NCI-H1417 treated with DMSO at 0.1 percent for 48 hours (cell line): ENCODE data around the gene ING5.

ENCODE experiments used
- DNase-seq: peaks from one replicate; lab custom pipeline; 2025; lab: John Stamatoyannopoulos, UW

The ING5 gene

DNA sequence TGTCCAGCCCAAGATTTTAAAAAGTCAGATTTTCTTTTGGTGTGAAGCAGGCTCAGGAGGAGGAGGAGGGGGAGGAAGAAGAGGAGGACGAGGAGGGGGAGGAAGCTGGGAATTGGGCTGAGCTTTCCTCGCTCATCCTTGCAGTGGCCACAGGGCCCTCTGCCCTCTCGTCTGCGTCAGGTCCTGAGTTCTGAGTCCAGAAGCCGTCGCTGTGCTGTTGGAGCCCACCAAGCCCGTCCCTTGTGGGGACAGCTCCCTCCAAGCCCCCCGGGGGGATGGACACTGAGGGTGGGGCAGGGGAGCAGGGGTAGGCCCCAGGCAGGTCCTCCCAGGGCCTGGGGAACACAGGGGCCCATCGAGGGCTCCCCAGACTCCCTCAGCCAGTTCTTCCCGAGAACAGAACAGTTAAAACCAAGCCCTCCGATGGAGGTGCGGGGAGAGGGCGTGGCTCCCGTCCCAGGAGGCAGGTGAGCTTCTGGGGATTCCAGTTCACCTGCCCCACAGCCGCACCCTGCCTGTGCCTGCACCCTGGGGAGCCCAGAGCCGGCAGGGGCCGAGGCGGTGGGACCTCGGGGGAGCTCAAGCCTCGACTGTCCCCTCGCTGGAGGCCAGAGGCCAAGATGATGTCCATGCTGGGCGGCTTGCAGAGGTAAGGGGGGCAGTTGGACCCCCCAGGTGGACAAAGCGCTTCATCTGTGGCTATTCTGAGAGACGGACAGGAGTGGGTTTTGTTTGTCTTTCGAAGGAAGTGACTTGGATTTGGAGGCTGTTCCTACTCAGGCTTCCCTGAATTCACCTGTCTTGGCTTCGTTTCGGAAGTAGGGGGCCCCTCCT lies 74.7 kb downstream of the ING5 start, which contains the start of gene GAL3ST2:
GAL3ST2 (plus strand) TSS at position 487 of the 834 bp plus-strand sequence; CDS start at position 621, 134 bp downstream.
- DNase-seq, result no peak

DNA sequence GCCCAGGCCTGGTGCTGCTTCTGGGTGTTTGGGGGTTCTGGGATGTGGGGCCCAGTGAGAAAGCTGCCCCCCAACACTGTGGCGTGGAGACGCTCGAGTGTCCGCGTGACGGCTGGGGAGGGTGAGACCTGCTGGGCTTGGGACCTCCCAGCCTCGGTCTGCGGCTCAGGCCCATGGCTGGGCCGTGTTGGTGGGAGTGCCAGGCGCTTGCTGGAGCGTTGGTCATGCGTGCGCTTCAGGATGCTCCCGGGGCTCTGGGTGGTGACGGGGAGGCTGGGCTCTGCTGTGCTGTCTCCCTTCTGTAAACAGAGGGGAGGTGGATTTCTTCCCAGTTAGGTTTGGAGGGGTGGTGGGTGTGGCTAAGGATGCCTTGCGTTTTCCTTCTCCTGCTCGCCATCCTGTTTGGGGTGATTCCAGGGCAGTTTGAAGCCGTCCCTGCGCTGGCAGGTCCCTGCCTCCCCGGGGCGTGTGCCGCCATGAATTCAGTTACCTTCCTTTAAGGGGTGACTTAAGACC lies 75.4 kb downstream of the ING5 start:
- DNase-seq, result no peak

DNA sequence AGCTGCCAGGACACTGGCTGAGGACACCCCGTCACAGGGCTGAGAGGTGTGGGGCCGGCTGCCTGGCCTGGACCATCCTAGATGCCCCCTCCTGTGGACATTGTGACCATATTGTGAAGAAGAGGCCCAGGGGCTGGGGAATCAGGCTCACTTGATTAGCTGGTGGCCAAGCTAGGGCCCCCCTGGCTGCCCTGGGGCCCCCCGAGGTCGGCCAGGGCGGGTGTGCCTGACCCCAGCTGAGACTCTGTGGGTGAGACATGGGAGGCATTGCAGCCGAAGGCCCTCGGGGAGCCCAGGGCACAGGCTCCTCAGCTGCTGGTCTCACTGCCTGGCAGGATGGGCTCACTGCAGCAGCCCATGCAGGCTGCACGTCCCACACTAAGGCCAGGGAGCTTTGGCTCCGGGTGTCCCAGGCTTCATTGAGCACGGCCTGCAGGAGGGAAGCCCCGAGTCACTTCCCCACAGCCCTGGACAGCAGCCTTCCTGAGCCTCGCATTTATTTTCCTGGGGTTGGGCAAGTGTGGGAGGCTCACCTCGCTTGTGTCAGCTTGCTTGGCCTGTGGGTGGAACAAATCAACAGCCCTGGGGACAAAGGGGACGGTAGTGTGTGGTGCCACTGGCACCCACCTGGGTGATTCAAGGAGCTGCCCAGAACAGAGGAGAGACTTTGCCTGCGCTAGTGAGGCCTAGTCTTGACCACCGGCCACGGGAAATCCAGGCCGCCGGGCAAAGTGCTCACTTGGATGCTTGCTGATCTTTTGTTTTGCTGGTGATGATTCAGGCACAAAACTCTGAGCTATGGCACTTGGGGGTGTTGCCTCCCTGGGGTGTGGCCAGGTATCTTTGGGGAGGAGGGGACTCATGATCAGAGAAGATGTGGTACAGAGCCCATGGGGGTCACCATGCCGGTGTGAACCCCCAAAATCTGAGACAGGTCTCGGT lies 76.1 kb downstream of the ING5 start:
- DNase-seq, result no peak
